Lower lobe of right lung (tissue), 2 donors: ENCODE results near the gene LMF1. TPM values are rescaled to one million over a fixed set of nuclear protein-coding genes. Genes with fewer than 3 reads are reported as not detected.

Experiments
- ATAC-seq, 2 donors: fragments of 200-7000 bp; cut with Tn5 transposase; one replicate each; pipeline ENCODE4 v1.9.1; 2020 to 2022; ENCODE audit warnings: mild to moderate bottlenecking in 2 of 2, moderate library complexity in 2 of 2
- DNase-seq: peaks from one replicate; pipeline ENCODE4 v3.0.0-alpha.2; 2020
- H3K27ac ChIP-seq: fragments of 200-600 bp; one replicate; pipeline ENCODE4 v1.8.0; 2022
- H3K27me3 ChIP-seq: fragments of 200-600 bp; one replicate; pipeline ENCODE4 v1.8.0; 2022; ENCODE audit warnings: low read depth
- H3K36me3 ChIP-seq: fragments of 200-600 bp; one replicate; pipeline ENCODE4 v1.8.0; 2022; ENCODE audit warnings: mild to moderate bottlenecking
- H3K4me1 ChIP-seq: fragments of 200-600 bp; one replicate; pipeline ENCODE4 v1.8.0; 2022
- H3K4me3 ChIP-seq: fragments of 200-600 bp; one replicate; pipeline ENCODE4 v1.8.0; 2022; ENCODE audit warnings: mild to moderate bottlenecking
- H3K9me3 ChIP-seq: fragments of 200-600 bp; one replicate; pipeline ENCODE4 v1.8.0; 2022
- intact Hi-C: fragments of 100-400 bp; cut with DNase I; formaldehyde crosslinking; loops from one replicate; pipeline ENCODE4 v1.11.0; 2022
- total RNA-seq: library from RNA; stranded (reverse); fragmentation: NEBNext Ultra II Directional; extraction: Animal tissue kit (Norgen Biotek cat#: 25700); gene quantifications from one replicate; pipeline ENCODE4 v1.2.1, GENCODE V29; 2021
- TF ChIP-seq, protein P1 (sequence below): fragments of 200-600 bp; IDR thresholded peaks from one replicate; pipeline ENCODE4 v1.8.0; 2022; ENCODE audit warnings: antibody characterized with exemption, mild to moderate bottlenecking
- donor health status: DM: no; HTN: yes; CAD: no; lungs with severe emphysema.

The LMF1 gene
- total RNA-seq, 1 donor from 2014 or later, result 23.8 TPM

DNA sequence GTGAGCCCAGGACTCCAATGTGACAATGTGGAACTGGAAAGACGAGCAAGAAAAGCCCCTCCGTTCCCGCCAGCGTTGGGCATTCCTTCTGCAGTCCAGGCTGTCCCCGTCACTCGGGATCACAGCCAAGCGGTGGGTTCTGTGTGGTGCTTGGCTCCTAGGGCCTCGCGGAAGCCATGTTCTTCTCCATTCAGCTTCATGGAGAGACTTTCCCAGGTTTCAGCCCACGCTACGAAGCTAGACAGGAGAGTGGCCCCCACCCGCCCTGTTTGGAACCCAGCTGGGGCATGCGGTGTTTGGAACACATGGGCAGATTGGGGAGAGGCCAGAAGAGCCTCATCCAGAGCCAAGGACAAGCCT lies 5.8 kb downstream of the LMF1 start:
- intact Hi-C loops, result no loop called here
- ATAC-seq (peak in 1 of 2 donors; percentile 41), DNase-seq (peak; percentile 50)
- H3K27me3 ChIP-seq, result no peaks in the 10 kb centered on the region
- H3K9me3 ChIP-seq, result no peaks in the 10 kb centered on the region
- H3K36me3 ChIP-seq, result peaks cover 4% of the 10 kb centered on the region
- peak overlapping the region; percentile 33 for H3K4me3 ChIP-seq
- TF ChIP-seq, protein P1, sequence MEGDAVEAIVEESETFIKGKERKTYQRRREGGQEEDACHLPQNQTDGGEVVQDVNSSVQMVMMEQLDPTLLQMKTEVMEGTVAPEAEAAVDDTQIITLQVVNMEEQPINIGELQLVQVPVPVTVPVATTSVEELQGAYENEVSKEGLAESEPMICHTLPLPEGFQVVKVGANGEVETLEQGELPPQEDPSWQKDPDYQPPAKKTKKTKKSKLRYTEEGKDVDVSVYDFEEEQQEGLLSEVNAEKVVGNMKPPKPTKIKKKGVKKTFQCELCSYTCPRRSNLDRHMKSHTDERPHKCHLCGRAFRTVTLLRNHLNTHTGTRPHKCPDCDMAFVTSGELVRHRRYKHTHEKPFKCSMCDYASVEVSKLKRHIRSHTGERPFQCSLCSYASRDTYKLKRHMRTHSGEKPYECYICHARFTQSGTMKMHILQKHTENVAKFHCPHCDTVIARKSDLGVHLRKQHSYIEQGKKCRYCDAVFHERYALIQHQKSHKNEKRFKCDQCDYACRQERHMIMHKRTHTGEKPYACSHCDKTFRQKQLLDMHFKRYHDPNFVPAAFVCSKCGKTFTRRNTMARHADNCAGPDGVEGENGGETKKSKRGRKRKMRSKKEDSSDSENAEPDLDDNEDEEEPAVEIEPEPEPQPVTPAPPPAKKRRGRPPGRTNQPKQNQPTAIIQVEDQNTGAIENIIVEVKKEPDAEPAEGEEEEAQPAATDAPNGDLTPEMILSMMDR, result no peak
- peaks cover 22% of the 10 kb centered on the region for H3K4me1 ChIP-seq
- H3K27ac ChIP-seq, result peak overlapping the region; percentile 81

DNA sequence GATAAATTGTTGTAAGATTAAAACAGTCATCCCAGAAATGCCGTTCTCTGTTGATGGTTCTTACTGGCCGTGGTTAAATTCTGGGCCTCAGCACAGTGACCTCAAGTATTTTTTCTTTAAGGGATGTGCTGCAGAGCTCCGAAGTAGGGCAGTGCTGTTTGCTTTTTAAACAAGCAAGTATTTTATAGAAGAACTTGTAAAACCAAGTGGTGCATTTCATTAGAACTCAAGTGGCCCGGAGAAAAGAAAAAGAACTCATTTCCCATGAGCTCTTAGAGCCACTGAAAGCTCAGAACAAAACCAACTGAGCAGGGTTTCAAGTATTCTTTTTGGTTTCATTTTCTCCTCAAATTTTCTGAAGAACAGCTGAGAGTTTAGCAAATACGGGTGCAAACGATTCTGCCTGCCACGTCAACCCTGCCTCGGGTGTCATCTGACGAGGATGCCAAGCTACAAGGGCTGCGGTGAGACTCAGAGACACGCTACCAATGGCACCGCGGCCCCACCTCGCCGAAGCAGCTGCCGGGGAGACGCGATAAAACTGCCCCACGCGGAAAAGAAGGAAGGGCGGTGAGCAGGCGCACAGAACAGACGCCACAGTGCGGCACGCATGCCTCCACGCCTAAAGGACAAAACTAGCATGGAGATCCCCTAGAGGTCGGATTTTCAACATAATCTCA lies 6.3 kb downstream of the LMF1 start:
- H3K27ac ChIP-seq, result peak overlapping the region; percentile 81
- intact Hi-C loops, result no loop called here
- TF ChIP-seq, protein P1, result no peak
- ATAC-seq (peak; percentile 83 to 88), DNase-seq (peak; percentile 75)
- no peaks in the 10 kb centered on the region for H3K9me3 ChIP-seq
- peaks cover 4% of the 10 kb centered on the region for H3K36me3 ChIP-seq
- peaks cover 17% of the 10 kb centered on the region for H3K4me1 ChIP-seq
- H3K27me3 ChIP-seq, result no peaks in the 10 kb centered on the region
- peak overlapping the region; percentile 33 for H3K4me3 ChIP-seq

DNA sequence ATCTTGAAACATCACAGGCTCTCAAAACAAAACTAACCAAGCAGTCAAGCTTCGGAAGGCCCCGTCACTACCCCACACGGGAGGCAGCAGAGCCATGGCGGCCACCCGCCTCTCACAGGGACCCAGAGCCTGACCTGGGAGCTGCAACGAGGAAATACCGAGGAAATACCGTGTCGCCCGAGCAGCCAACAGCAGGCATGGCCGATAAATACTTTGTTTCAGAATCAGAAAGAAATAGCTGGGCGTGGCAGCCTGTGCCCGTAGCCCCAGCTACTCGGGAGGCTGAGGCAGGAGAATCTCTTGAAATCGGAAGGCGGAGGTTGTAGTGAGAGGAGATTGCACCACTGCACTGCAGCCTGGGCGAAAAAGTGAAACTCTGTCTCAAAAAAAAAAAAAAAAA lies 6.9 kb downstream of the LMF1 start:
- TF ChIP-seq, protein P1, result no peak
- Histone ChIP-seq H3K9me3 (no peaks in the 10 kb centered on the region), H3K27me3 (no peaks in the 10 kb centered on the region), H3K36me3 (peaks cover 4% of the 10 kb centered on the region), H3K4me1 (peaks cover 12% of the 10 kb centered on the region), H3K27ac (peak overlapping the region; percentile 81), H3K4me3 (peak overlapping the region; percentile 33)
- DNase-seq (peak; percentile 42), ATAC-seq (peak in 1 of 2 donors; percentile 52)
- intact Hi-C loops, result no loop called here

DNA sequence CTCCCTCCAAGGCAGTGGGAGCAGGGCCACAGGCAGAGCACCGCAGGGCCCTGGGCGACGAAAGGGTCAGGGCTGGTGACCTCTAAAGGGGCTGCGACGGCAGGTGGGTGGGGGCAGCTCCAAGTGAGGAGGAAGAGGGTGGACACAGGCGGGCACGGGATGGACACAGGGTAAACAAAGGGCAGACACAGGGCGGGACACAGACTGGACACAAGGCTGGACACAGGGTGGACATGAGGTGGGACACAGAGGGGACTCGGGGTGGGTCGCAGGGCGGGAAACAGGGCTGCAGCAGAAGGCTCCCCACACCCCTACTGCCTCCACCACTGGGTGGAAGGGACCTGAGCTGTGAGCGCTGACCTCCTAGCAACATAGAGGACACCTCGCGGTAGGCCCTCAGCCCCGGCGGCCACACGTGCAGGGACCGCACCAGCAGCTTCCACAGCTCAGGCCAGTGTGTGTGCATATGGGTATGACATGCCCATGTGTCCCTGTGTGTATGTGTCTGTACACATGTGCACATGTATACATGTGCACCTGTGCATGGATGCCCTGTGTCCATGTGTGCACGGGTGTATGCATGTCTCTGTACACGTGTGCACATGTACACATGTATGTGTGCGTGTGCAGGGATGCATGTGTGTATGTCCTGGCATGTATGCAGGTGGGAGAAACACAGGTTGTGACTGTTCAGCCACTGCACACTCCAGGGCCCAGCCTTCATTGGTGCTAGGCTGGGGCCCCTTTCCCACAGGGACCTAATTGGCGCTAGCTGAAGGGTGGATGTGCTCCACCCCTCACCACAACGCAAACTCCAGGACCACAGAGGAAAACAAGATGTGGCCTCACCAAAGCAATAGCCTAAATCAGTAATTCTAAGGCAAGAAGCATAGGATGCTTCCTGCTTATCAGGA lies 7.6 kb downstream of the LMF1 start:
- ATAC-seq (peak in 1 of 2 donors; percentile 4), DNase-seq (peak; percentile 37)
- Histone ChIP-seq H3K4me1 (peaks cover 12% of the 10 kb centered on the region), H3K36me3 (peaks cover 4% of the 10 kb centered on the region), H3K4me3 (no peak overlapping the region), H3K9me3 (no peaks in the 10 kb centered on the region), H3K27me3 (no peaks in the 10 kb centered on the region), H3K27ac (peak overlapping the region; percentile 81)
- TF ChIP-seq, protein P1, result no peak
- intact Hi-C loops, result no loop called here

DNA sequence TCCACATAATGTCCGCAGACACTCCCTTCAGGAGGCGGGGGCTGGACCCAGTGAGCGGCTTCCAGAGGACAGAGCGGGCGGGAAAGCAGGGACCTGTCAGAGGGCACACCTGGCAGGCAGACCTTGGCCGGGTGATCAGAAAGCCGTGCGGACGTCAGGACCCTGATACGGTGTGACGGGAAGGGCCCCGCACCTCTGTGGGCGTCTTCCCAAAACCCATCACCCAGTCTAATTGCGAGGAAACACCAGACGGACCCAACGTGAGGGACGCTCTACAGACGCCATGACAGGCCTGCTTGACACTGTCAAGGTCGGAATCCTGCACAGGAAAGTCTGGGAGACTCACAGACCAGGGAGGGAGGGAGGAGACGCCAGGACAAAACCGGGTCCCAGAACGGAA lies 8.4 kb downstream of the LMF1 start:
- Histone ChIP-seq H3K27me3 (no peaks in the 10 kb centered on the region), H3K9me3 (no peaks in the 10 kb centered on the region), H3K4me1 (peaks cover 12% of the 10 kb centered on the region), H3K4me3 (no peak overlapping the region), H3K27ac (no peak overlapping the region), H3K36me3 (peaks cover 2% of the 10 kb centered on the region)
- ATAC-seq, result no peak
- DNase-seq, result peak; percentile 38
- TF ChIP-seq, protein P1, result no peak
- intact Hi-C loops, result no loop called here
